GM12872 (cell line): ENCODE results near the gene COX7A2.
A peak's percentile ranks its signal among the peaks of the same experiment; 100 is the strongest.

ENCODE experiments used
- TF ChIP-seq, protein P1 (sequence below): IDR thresholded peaks from 3 replicates; pipeline ENCODE4 v1.5.1; 2011; ENCODE audit warnings: low read depth, mild to moderate bottlenecking, low read length, moderate library complexity; ENCODE audit not compliant: insufficient read depth

The COX7A2 gene

DNA sequence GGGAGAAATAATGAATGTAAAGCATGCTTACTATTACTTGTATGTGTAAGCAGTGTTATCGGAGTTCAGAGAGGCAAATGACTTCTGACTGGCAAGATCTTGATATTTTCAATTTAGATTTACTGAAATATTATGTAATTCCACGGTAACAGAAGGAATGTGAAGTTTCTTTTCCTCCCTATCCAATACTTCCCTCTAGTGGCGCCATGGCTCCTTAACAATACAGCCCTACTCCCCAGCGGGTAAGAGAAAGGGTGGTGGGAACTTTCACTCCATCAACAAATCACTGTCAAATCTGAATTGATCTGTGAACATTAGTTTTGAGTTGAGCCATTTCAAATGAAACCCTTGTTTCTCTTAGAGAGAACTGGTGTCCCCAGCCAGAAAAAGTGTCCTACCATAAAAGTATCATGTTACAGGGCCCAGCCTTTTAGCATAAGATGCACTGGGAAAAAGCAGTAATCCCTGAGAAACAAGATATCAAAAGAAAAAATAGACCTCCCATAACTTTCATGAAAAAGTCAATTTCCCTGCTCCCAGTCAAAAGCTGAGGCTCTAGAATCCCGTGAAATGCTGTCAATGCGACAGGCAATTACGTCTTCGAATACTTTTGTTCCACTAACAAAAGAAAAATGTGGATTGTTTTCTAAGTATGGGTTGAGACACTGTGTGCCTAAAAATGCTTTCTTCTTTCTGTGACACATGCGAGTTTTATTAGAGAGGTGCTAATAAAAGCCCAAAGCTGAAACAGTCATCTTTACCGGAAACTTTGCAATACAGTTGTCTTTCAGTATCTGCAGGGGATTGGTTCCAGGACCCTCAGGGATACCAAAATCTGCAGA lies 12.9 kb downstream of the COX7A2 start:
- TF ChIP-seq, protein P1, sequence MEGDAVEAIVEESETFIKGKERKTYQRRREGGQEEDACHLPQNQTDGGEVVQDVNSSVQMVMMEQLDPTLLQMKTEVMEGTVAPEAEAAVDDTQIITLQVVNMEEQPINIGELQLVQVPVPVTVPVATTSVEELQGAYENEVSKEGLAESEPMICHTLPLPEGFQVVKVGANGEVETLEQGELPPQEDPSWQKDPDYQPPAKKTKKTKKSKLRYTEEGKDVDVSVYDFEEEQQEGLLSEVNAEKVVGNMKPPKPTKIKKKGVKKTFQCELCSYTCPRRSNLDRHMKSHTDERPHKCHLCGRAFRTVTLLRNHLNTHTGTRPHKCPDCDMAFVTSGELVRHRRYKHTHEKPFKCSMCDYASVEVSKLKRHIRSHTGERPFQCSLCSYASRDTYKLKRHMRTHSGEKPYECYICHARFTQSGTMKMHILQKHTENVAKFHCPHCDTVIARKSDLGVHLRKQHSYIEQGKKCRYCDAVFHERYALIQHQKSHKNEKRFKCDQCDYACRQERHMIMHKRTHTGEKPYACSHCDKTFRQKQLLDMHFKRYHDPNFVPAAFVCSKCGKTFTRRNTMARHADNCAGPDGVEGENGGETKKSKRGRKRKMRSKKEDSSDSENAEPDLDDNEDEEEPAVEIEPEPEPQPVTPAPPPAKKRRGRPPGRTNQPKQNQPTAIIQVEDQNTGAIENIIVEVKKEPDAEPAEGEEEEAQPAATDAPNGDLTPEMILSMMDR = peak; percentile 39

DNA sequence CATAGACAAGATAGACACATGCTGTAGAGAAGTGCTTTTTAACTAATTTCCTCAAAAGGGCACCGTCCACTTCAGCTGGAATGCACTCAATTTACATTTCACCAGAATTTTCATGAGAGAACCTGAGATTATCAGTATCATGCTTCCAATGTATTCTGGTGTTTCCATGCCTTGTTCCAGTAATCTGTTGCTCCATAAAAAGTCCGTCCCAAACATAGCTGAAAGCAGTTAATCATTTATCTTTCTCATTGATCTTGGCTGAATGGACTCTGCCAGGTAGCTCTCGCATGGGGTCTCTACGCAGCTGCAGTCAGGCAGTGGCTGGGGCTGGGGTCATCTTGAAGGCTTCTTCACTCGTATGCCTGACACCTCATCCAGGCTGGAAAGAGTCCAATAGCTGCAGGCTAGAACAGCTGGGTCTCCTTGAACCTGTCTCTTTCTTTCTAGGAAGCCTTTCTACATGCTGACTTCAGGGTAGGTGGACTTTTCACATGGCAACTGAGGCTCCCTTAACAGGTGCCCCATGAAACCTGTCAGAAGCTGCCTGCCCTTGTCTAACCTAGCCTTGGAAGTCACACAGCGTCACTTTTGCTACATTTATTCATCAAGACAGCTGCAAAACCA lies 19.2 kb downstream of the COX7A2 start:
- TF ChIP-seq, protein P1 = no peak

DNA sequence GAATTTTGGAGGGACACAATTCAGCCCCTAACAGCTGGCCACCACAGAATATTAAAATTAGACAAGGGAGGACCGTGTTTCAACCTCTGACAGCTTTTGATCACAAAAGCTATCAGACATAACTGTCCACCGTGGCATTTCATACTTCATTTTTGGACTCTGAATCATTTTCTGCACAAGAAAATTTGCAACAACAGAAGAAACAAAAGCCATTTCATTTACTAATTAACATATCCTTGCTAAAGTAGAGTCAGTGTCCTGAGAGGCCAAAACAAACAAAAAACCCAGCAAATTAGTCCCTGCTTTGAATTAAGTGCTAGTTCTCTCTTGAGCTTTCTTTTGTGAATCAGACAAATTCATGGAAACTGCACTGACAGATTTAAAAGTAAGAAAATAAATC lies 20.2 kb downstream of the COX7A2 start:
- TF ChIP-seq, protein P1 = no peak

DNA sequence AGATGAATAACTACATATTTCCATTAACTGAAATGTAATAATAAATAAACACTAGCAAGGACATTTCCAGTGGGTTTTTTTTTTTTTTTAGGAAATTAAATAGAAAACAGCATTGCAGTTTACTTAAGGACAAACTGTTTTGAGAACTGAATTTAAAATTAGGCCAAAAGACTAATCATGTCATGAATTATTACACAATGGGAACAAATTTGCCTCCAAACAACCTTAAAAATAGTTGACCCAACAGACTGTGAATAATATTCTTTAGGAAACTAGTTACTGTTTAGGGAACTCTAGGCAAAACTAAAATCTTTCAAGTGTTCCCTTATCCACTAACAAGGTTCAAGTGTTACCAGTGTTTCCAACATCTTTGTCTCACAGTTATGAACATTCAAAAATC lies 21.3 kb downstream of the COX7A2 start:
- TF ChIP-seq, protein P1 = no peak

DNA sequence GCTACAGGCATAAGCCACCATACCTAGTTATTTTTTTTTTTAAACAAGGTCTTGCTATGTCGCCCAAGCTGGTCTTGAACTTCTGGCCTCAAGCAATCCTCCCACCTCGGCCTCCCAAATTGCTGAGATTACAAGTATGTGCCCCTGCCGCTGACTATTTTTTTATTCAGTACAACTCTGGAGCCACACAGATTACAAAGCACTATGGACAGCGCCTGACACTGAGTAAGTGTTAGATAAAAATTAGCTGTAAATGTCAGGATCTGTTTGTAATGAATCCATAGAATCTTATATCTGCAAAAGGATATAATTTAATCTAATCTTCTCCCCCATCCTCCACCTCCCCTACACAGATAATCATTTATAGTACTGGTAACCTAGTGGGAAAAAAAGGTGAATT lies 22.5 kb downstream of the COX7A2 start:
- TF ChIP-seq, protein P1 = no peak

DNA sequence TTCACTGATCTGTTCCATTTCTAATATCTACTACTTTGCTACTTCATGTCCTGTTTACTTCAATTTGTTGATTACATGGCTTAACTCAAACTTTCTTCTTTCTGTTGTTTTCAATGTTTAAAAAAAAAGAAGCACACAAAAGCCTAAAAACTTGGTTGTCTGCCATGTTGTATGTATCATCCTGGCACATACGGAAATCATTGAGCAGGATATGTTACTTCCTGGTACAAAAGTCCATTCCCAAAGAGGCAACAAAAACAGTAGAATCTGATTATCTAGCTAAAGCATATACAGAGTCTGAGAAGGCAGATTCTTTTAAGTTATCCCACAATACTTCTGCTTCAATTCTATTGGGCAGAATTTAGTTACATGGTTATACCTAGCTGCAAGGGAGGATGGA lies 23.2 kb downstream of the COX7A2 start:
- TF ChIP-seq, protein P1 = no peak

DNA sequence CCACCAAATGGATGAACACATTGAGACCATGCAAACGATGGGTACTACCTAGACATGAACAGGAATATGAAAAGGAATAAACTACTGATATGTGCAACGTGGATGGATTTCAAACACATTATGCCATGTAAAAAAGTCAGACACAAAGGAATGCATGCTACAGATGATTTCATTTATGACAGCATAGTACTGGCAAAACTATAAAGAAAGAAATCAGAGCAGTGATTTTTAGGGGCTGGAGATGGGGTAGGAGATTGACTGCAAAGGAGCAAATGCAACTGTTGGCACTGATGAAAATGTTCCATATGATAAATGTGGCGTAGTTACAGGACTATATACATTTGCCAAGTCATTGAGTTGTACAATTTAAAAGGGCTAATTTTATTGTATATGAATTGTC lies 24.3 kb downstream of the COX7A2 start:
- TF ChIP-seq, protein P1 = no peak
